Measurements from ENCODE around the gene ANKRD66. TPM values are rescaled to one million over a fixed set of nuclear protein-coding genes. Genes with fewer than 3 reads are reported as not detected.

The ANKRD66 gene
- total RNA-seq, 1 experiment from 2014 or later, result not detected

GRCh38 chr6:46764961-46765360 lies 18.2 kb downstream of the ANKRD66 start:
- Histone ChIP-seq H4K20me1 (ENCODE audit: control insufficient read depth, insufficient read depth, insufficient read length) (no peaks in the 10 kb centered on the region), H4K8ac (replicated peaks; ENCODE audit: insufficient read length, low read depth, low read length) (no peak overlapping the region), H2AFZ (ENCODE audit: low read length) (no peak overlapping the region), H2BK5ac (ENCODE audit: insufficient read length, low read length) (no peak overlapping the region), H3K79me1 (ENCODE audit: insufficient read depth, low read depth, low read length, poor library complexity, severe bottlenecking) (no peaks in the 10 kb centered on the region), H3T11ph (ENCODE audit: low read length) (no peak overlapping the region), H3K14ac (ENCODE audit: insufficient read depth, low read length) (no peak overlapping the region), H3K9ac (ENCODE audit: extremely low read depth, insufficient read length, low read length) (no peak overlapping the region), H3K23me2 (ENCODE audit: insufficient read length, low read depth, low read length, poor library complexity, severe bottlenecking) (no peaks in the 10 kb centered on the region), H2BK20ac (ENCODE audit: low read depth, low read length, poor library complexity, severe bottlenecking) (no peak overlapping the region), H4K91ac (ENCODE audit: insufficient read length, low read depth, low read length) (no peak overlapping the region), H2BK15ac (ENCODE audit: low read depth, low read length) (no peak overlapping the region), H3K9me3 (ENCODE audit: control insufficient read depth, low read depth, low read length) (no peaks in the 10 kb centered on the region), H3K79me2 (ENCODE audit: insufficient read depth, low read length) (no peaks in the 10 kb centered on the region), H3K56ac (ENCODE audit: insufficient read length, low read depth, low read length) (no peak overlapping the region), H2BK12ac (ENCODE audit: insufficient read length, low read depth, low read length) (no peak overlapping the region), H3K27ac (ENCODE audit: insufficient read length, low read depth, low read length) (no peak overlapping the region), H3K4me1 (ENCODE audit: insufficient read depth, low read length) (no peaks in the 10 kb centered on the region), H3K23ac (ENCODE audit: insufficient read length, low read depth, low read length) (no peak overlapping the region), H3K18ac (ENCODE audit: insufficient read length, low read depth, low read length) (no peak overlapping the region), H3K4me2 (ENCODE audit: insufficient read depth, insufficient read length, low read length) (no peak overlapping the region), H4K5ac (ENCODE audit: insufficient read length, low read depth, low read length) (no peak overlapping the region), H2AK5ac (ENCODE audit: insufficient read length, low read length) (no peak overlapping the region), H2BK120ac (ENCODE audit: low read depth, low read length, poor library complexity, severe bottlenecking) (no peak overlapping the region), H3K4ac (ENCODE audit: low read depth, low read length) (no peak overlapping the region), H3K27me3 (ENCODE audit: insufficient read depth, low read length) (no peaks in the 10 kb centered on the region)
- no CpG with 5 or more reads among the region's 5 CpGs for WGBS (ENCODE audit: extremely low coverage, insufficient read length, low lambda C conversion rate)
- Mint-ChIP-seq H3K36me3 (ENCODE audit: insufficient read depth in 1 of 3, low read depth in 3 of 3) (peaks cover 0 to 4% (median 0%) of the 10 kb centered on the region in 3 experiments; a peak in 1 of 7 replicates), H3K4me1 (no peaks in the 10 kb centered on the region; a peak in 1 of 4 replicates), H3K27ac (peak overlapping the region in 1 of 3 experiments; percentile 20; a peak in 1 of 7 replicates), H3K9me3 (no peaks in the 10 kb centered on the region; a peak in 1 of 5 replicates), H3K4me3 (no peak overlapping the region), H3K27me3 (ENCODE audit: low read depth) (no peaks in the 10 kb centered on the region)
- DNase-seq, result no peak
- no peak for TF ChIP-seq CTCF (conservative IDR thresholded peaks at IDR 0.05)
